Renal cortex interstitium (tissue), 11 donors: ENCODE data around the gene CDK5. TPM values are rescaled to one million over a fixed set of nuclear protein-coding genes. Genes with fewer than 3 reads are reported as not detected.
A peak's percentile ranks its signal among the peaks of the same experiment; 100 is the strongest.

Source experiments
- DNase-seq, 11 donors: peaks; one replicate each; pipeline ENCODE4 v3.0.0-alpha.2; 2013; ENCODE audit warnings: low read depth in 9 of 11, low spot score in 4 of 11; ENCODE audit errors: extremely low read depth in 1 of 11
- polyA plus RNA-seq, 3 donors: library from polyadenylated mRNA; unstranded; fragments of 120-200 nt; gene quantifications; one replicate each; pipeline ENCODE4 v1.2.1, GENCODE V29; 2013; ENCODE audit not compliant: insufficient read length in 3 of 3

The CDK5 gene
- polyA plus RNA-seq, 3 donors, result 14.7 to 18.9 (median 17.3) TPM

GRCh38 chr7:151089893-151090730 is 32.4 kb upstream of the CDK5 start:
- DNase-seq, result no peak

- DNase-seq, result peak in 2 of 11 donors; percentile 39 to 43
Observed at GRCh38 chr7:151088856-151089699, 31.4 kb upstream of the CDK5 start.

GRCh38 chr7:151088019-151088855 is 30.5 kb upstream of the CDK5 start:
- no peak for DNase-seq

- DNase-seq, result peak in 1 of 11 donors; percentile 46
Observed at GRCh38 chr7:151087245-151088018, 29.7 kb upstream of the CDK5 start.

- DNase-seq, result no peak
Observed at GRCh38 chr7:151086802-151087244, 29.1 kb upstream of the CDK5 start.

- peak in 6 of 11 donors; percentile 76 to 82 (median 80) for DNase-seq
Observed at GRCh38 chr7:151085691-151086620, 28.3 kb upstream of the CDK5 start, which contains the start of gene AGAP3. Gene AGAP3 (plus strand): TSS chr7:151086475. CDS start chr7:151086742, 267 bp downstream.

- DNase-seq, result no peak
Observed at GRCh38 chr7:151085329-151085690, 27.6 kb upstream of the CDK5 start.

- DNase-seq, result no peak
Observed at GRCh38 chr7:151083824-151084160, 26.1 kb upstream of the CDK5 start.

- DNase-seq, result no peak
Observed at GRCh38 chr7:151083071-151083823, 25.6 kb upstream of the CDK5 start, which contains the start of gene TMUB1. Gene TMUB1 (minus strand): TSS chr7:151083493. CDS start chr7:151082563, 930 bp downstream.

- no peak for DNase-seq
Observed at GRCh38 chr7:151082141-151083070, 24.7 kb upstream of the CDK5 start.

GRCh38 chr7:151081170-151082101 is 23.7 kb upstream of the CDK5 start:
- no peak for DNase-seq

GRCh38 chr7:151080522-151081169 is 22.9 kb upstream of the CDK5 start, which contains the start of gene FASTK:
Gene FASTK (minus strand): TSS chr7:151080809. CDS start chr7:151080766, 43 bp downstream.
- DNase-seq, result peak in 7 of 11 donors; percentile 83 to 90 (median 87)

- DNase-seq, result no peak
Observed at GRCh38 chr7:151080067-151080521, 22.4 kb upstream of the CDK5 start.
